Astrocyte (in vitro differentiated cells and primary cell): ENCODE results near the gene CMC1. TPM values are rescaled to one million over a fixed set of nuclear protein-coding genes. Genes with fewer than 3 reads are reported as not detected.

Experiments
- DNase-seq: peaks from one replicate; pipeline ENCODE4 v3.0.0-alpha.2; 2010; ENCODE audit warnings: low read depth
- FAIRE-seq: peaks from 2 replicates; lab custom pipeline; 2011; peaks lifted over from hg19 to GRCh38; lab: Jason Lieb, UNC
- H2AFZ ChIP-seq: 2 replicates; pipeline ENCODE4 v1.6.0; 2012; ENCODE audit warnings: low read depth, low read length, inconsistent platforms
- H3K27ac ChIP-seq: 2 replicates; pipeline ENCODE4 v1.5.1; 2011; ENCODE audit warnings: low read depth, low read length, inconsistent platforms
- H3K27me3 ChIP-seq: 2 replicates; pipeline ENCODE4 v1.6.0; 2011; ENCODE audit warnings: low read length, inconsistent platforms; ENCODE audit not compliant: insufficient read depth
- H3K36me3 ChIP-seq: 2 replicates; pipeline ENCODE4 v1.5.1; 2011; ENCODE audit warnings: low read length, inconsistent platforms; ENCODE audit not compliant: insufficient read depth
- H3K4me1 ChIP-seq: 2 replicates; pipeline ENCODE4 v1.5.1; 2011; ENCODE audit warnings: low read length, inconsistent platforms; ENCODE audit not compliant: insufficient read depth
- H3K4me2 ChIP-seq: 2 replicates; pipeline ENCODE4 v1.6.0; 2012; ENCODE audit warnings: low read length, inconsistent platforms
- H3K4me3 ChIP-seq: 2 replicates; pipeline ENCODE4 v1.5.1; 2011; ENCODE audit warnings: low read depth, mild to moderate bottlenecking, low read length, inconsistent platforms; ENCODE audit not compliant: insufficient read depth
- H3K79me2 ChIP-seq: 2 replicates; pipeline ENCODE4 v1.6.0; 2012; ENCODE audit warnings: mild to moderate bottlenecking, low read length, inconsistent platforms; ENCODE audit not compliant: insufficient read depth
- H3K9ac ChIP-seq: 2 replicates; pipeline ENCODE4 v1.6.0; 2012; ENCODE audit warnings: mild to moderate bottlenecking, low read length, inconsistent platforms
- H3K9me3 ChIP-seq: 2 replicates; pipeline ENCODE4 v1.5.1; 2012; ENCODE audit warnings: low read depth, mild to moderate bottlenecking, low read length, inconsistent platforms; ENCODE audit not compliant: insufficient read depth
- H4K20me1 ChIP-seq: 2 replicates; pipeline ENCODE4 v1.6.0; 2012; ENCODE audit warnings: low read length, inconsistent platforms; ENCODE audit not compliant: insufficient read depth
- H3K27ac Mint-ChIP-seq: one replicate; pipeline ENCODE4 v1.8.0; 2021; ENCODE audit warnings: mild to moderate bottlenecking, mixed read lengths; ENCODE audit not compliant: unreplicated experiment
- H3K27me3 Mint-ChIP-seq: one replicate; pipeline ENCODE4 v1.8.0; 2021; ENCODE audit warnings: low read depth, mixed read lengths; ENCODE audit not compliant: unreplicated experiment
- H3K36me3 Mint-ChIP-seq: one replicate; pipeline ENCODE4 v1.8.0; 2021; ENCODE audit warnings: low read depth, mixed read lengths; ENCODE audit not compliant: unreplicated experiment
- H3K4me1 Mint-ChIP-seq: one replicate; pipeline ENCODE4 v1.8.0; 2021; ENCODE audit warnings: low read depth, mixed read lengths; ENCODE audit not compliant: unreplicated experiment
- H3K4me3 Mint-ChIP-seq: one replicate; pipeline ENCODE4 v1.8.0; 2021; ENCODE audit warnings: mild to moderate bottlenecking, moderate library complexity, mixed read lengths; ENCODE audit not compliant: unreplicated experiment
- H3K9me3 Mint-ChIP-seq: one replicate; pipeline ENCODE4 v1.8.0; 2021; ENCODE audit warnings: mild to moderate bottlenecking, mixed read lengths; ENCODE audit not compliant: unreplicated experiment
- CTCF ChIP-seq: IDR thresholded peaks from 2 replicates; pipeline ENCODE4 v1.5.1; 2011; ENCODE audit warnings: low read depth, mild to moderate bottlenecking, inconsistent platforms, low read length, moderate library complexity; ENCODE audit not compliant: insufficient read depth
- EZH2 ChIP-seq: IDR thresholded peaks from 2 replicates; pipeline ENCODE4 v1.6.1; 2012; ENCODE audit warnings: mild to moderate bottlenecking, low read length, inconsistent platforms; ENCODE audit not compliant: insufficient read depth
- total RNA-seq: library from RNA; stranded (reverse); gene quantifications from 2 replicates; pipeline ENCODE4 v1.2.1, GENCODE V29; 2021

CMC1 gene
- total RNA-seq, 1 donor from 2014 or later, result 13.4 TPM

GRCh38 chr3:28290863-28291300, 49.5 kb downstream of the CMC1 start:
- H3K36me3 Mint-ChIP-seq, result no peaks in the 10 kb centered on the region
- H3K4me1 Mint-ChIP-seq, result no peaks in the 10 kb centered on the region
- TF ChIP-seq EZH2 (no peak), CTCF (no peak)
- Histone ChIP-seq H3K79me2 (no peaks in the 10 kb centered on the region), H4K20me1 (peaks cover 5% of the 10 kb centered on the region), H3K27me3 (no peaks in the 10 kb centered on the region), H3K36me3 (no peaks in the 10 kb centered on the region), H3K9me3 (no peaks in the 10 kb centered on the region), H3K4me1 (no peaks in the 10 kb centered on the region), H3K9ac (no peak overlapping the region), H2AFZ (no peak overlapping the region), H3K4me3 (no peak overlapping the region), H3K4me2 (no peak overlapping the region), H3K27ac (no peak overlapping the region)
- no peak overlapping the region for H3K27ac Mint-ChIP-seq
- DNase-seq (no peak), FAIRE-seq (peak; percentile 80)
- H3K4me3 Mint-ChIP-seq, result no peak overlapping the region
- H3K9me3 Mint-ChIP-seq, result peaks cover 2% of the 10 kb centered on the region
- no peaks in the 10 kb centered on the region for H3K27me3 Mint-ChIP-seq

GRCh38 chr3:28291577-28291976, 50.2 kb downstream of the CMC1 start:
- H3K4me1 ChIP-seq, result no peaks in the 10 kb centered on the region
- no peaks in the 10 kb centered on the region for H3K4me1 Mint-ChIP-seq
- no peak overlapping the region for H3K27ac ChIP-seq
- H3K36me3 ChIP-seq, result no peaks in the 10 kb centered on the region
- TF ChIP-seq CTCF (no peak), EZH2 (no peak)
- no peaks in the 10 kb centered on the region for H3K9me3 ChIP-seq
- H3K36me3 Mint-ChIP-seq, result no peaks in the 10 kb centered on the region
- H3K27me3 ChIP-seq, result no peaks in the 10 kb centered on the region
- no peak overlapping the region for H2AFZ ChIP-seq
- H3K9me3 Mint-ChIP-seq, result peaks cover 2% of the 10 kb centered on the region
- H3K27ac Mint-ChIP-seq, result no peak overlapping the region
- no peak overlapping the region for H3K4me2 ChIP-seq
- H3K9ac ChIP-seq, result no peak overlapping the region
- DNase-seq, result no peak
- no peak overlapping the region for H3K4me3 Mint-ChIP-seq
- peaks cover 5% of the 10 kb centered on the region for H4K20me1 ChIP-seq
- H3K4me3 ChIP-seq, result no peak overlapping the region
- no peaks in the 10 kb centered on the region for H3K79me2 ChIP-seq
- no peaks in the 10 kb centered on the region for H3K27me3 Mint-ChIP-seq
- no peak for FAIRE-seq

DNA sequence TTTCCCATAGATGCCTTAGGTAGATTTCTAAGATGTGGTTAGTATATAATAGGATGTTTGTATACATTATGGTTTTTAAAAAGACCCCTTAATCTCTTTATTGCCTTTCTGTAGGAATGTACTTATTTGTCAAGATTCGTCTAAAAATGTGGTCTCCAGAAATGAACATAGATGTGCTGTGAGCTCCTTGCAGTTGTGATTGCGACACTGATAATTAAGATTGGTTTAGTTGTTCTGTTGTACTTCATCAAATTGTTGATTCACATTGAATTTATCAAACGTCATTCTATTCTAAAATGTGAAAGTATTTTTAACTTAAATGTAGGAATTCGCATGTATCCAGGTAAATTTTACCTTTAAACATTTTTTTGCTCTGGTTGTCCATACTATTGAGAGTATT, 51.2 kb downstream of the CMC1 start:
- Histone ChIP-seq H3K9ac (no peak overlapping the region), H3K79me2 (no peaks in the 10 kb centered on the region), H2AFZ (no peak overlapping the region), H3K9me3 (no peaks in the 10 kb centered on the region), H3K4me2 (no peak overlapping the region), H3K27me3 (no peaks in the 10 kb centered on the region), H3K4me3 (no peak overlapping the region), H3K27ac (no peak overlapping the region), H3K36me3 (no peaks in the 10 kb centered on the region), H4K20me1 (no peaks in the 10 kb centered on the region), H3K4me1 (no peaks in the 10 kb centered on the region)
- H3K27ac Mint-ChIP-seq, result no peak overlapping the region
- peaks cover 2% of the 10 kb centered on the region for H3K9me3 Mint-ChIP-seq
- TF ChIP-seq CTCF (no peak), EZH2 (no peak)
- FAIRE-seq (no peak), DNase-seq (no peak)
- no peaks in the 10 kb centered on the region for H3K4me1 Mint-ChIP-seq
- no peaks in the 10 kb centered on the region for H3K36me3 Mint-ChIP-seq
- no peaks in the 10 kb centered on the region for H3K27me3 Mint-ChIP-seq
- H3K4me3 Mint-ChIP-seq, result no peak overlapping the region
